IMR-90 (cell line): ENCODE results near the gene MYH6. TPM values are rescaled to one million over a fixed set of nuclear protein-coding genes. Genes with fewer than 3 reads are reported as not detected.
A peak's percentile ranks its signal among the peaks of the same experiment; 100 is the strongest.

Experiments used
- ATAC-seq: fragments of 200-7000 bp; cut with Tn5 transposase; 2 replicates; pipeline ENCODE4 v1.9.1; 2020; ENCODE audit warnings: low read depth, mild to moderate bottlenecking, moderate library complexity
- BruUV-seq: library from RNA; stranded (reverse); fragments of 400-500 nt; replicated peaks from 2 replicates; lab custom pipeline; 2021; lab: Mats Ljungman, UMichigan
- CTCF ChIA-PET: fragments of 300-600 bp; formaldehyde crosslinking; extraction: SDS; loops from one replicate; lab custom pipeline; 2021; ENCODE audit warnings: antibody characterized with exemption; lab: Yijun Ruan, JAX
- POLR2A ChIA-PET: fragments of 300-600 bp; sonication (Branson Sonifier 250); formaldehyde crosslinking; loops from one replicate; lab custom pipeline; 2022; ENCODE audit warnings: antibody characterized with exemption; ENCODE audit not compliant: unreplicated experiment; lab: Charles Lee
- DNase-seq: peaks from one replicate; pipeline ENCODE4 v3.0.0; 2013
- H2AFZ ChIP-seq: replicated peaks from 2 replicates; pipeline ENCODE3; 2013; ENCODE audit warnings: low read length, mild to moderate bottlenecking; ENCODE audit not compliant: poor library complexity
- H2AK5ac ChIP-seq: 2 replicates; pipeline ENCODE4 v1.6.1; 2013; ENCODE audit warnings: low read depth, low read length, inconsistent platforms
- H2AK9ac ChIP-seq: replicated peaks from 2 replicates; pipeline ENCODE3; 2013; ENCODE audit warnings: mild to moderate bottlenecking, low read depth, low read length, moderate library complexity; ENCODE audit not compliant: poor library complexity
- H2BK120ac ChIP-seq: 2 replicates; pipeline ENCODE4 v1.6.1; 2013; ENCODE audit warnings: low read depth, low read length, inconsistent platforms
- H2BK15ac ChIP-seq: 3 replicates; pipeline ENCODE4 v1.6.1; 2013; ENCODE audit warnings: low read depth, low read length, inconsistent platforms
- H2BK20ac ChIP-seq: 2 replicates; pipeline ENCODE4 v1.6.1; 2013; ENCODE audit warnings: low read depth, mild to moderate bottlenecking, inconsistent platforms, low read length, moderate library complexity
- H2BK5ac ChIP-seq: 2 replicates; pipeline ENCODE4 v1.6.1; 2013; ENCODE audit warnings: mild to moderate bottlenecking, low read depth, low read length, inconsistent platforms; ENCODE audit not compliant: poor library complexity, severe bottlenecking
- H3K14ac ChIP-seq: replicated peaks from 2 replicates; pipeline ENCODE4 v1.6.1; 2013; ENCODE audit warnings: low read depth, low read length, inconsistent platforms
- H3K18ac ChIP-seq: 2 replicates; pipeline ENCODE4 v1.6.1; 2013; ENCODE audit warnings: low read depth, low read length, control low read depth
- H3K23ac ChIP-seq: 2 replicates; pipeline ENCODE4 v1.6.1; 2013; ENCODE audit warnings: low read depth, low read length, inconsistent platforms
- H3K27ac ChIP-seq: 2 replicates; pipeline ENCODE4 v1.5.1; 2013; ENCODE audit warnings: mild to moderate bottlenecking, control low read depth, low read length; ENCODE audit not compliant: insufficient read depth
- H3K27me3 ChIP-seq: 2 replicates; pipeline ENCODE4 v1.6.1; 2013; ENCODE audit warnings: low read length; ENCODE audit not compliant: control insufficient read depth, insufficient read depth
- H3K36me3 ChIP-seq: 2 replicates; pipeline ENCODE4 v1.6.1; 2013; ENCODE audit warnings: low read length, mixed read lengths; ENCODE audit not compliant: control insufficient read depth, insufficient read depth
- H3K4ac ChIP-seq: 2 replicates; pipeline ENCODE4 v1.6.1; 2013; ENCODE audit warnings: low read depth, low read length, inconsistent platforms
- H3K4me1 ChIP-seq: 2 replicates; pipeline ENCODE4 v1.6.1; 2013; ENCODE audit warnings: low read length, mixed read lengths; ENCODE audit not compliant: control insufficient read depth, insufficient read depth
- H3K4me2 ChIP-seq: 2 replicates; pipeline ENCODE4 v1.6.1; 2013; ENCODE audit warnings: low read depth, mild to moderate bottlenecking, control low read depth, low read length, moderate library complexity
- H3K4me3 ChIP-seq: 2 replicates; pipeline ENCODE4 v1.5.1; 2013; ENCODE audit warnings: low read depth, mild to moderate bottlenecking, control low read depth, low read length, moderate library complexity; ENCODE audit not compliant: insufficient read depth
- H3K56ac ChIP-seq: 2 replicates; pipeline ENCODE4 v1.6.1; 2013; ENCODE audit warnings: low read length, inconsistent platforms; ENCODE audit not compliant: insufficient read depth; ENCODE audit errors: extremely low read depth
- H3K79me1 ChIP-seq, 2 experiments: 2 replicates each; pipeline ENCODE4 v1.6.1; 2013; ENCODE audit warnings: low read length in 2 of 2, inconsistent platforms in 1 of 2, low read depth in 1 of 2
- H3K9ac ChIP-seq: 2 replicates; pipeline ENCODE4 v1.6.1; 2013; ENCODE audit warnings: low read depth, low read length, control low read depth
- H3K9me1 ChIP-seq: 2 replicates; pipeline ENCODE4 v1.6.1; 2013; ENCODE audit warnings: low read length, inconsistent platforms; ENCODE audit not compliant: insufficient read depth
- H3K9me3 ChIP-seq: 2 replicates; pipeline ENCODE4 v1.6.1; 2013; ENCODE audit warnings: low read length; ENCODE audit not compliant: control insufficient read depth, insufficient read depth
- H4K20me1 ChIP-seq: 2 replicates; pipeline ENCODE4 v1.6.1; 2013; ENCODE audit warnings: low read length, inconsistent platforms; ENCODE audit not compliant: insufficient read depth
- H4K5ac ChIP-seq: 2 replicates; pipeline ENCODE4 v1.6.1; 2013; ENCODE audit warnings: mild to moderate bottlenecking, low read depth, low read length, control low read depth
- H4K8ac ChIP-seq, 2 experiments: 2 replicates each; pipeline ENCODE4 v1.6.1; 2013; ENCODE audit warnings: low read depth in 2 of 2, low read length in 2 of 2, control low read depth in 1 of 2, inconsistent platforms in 1 of 2
- H4K91ac ChIP-seq: 2 replicates; pipeline ENCODE4 v1.6.1; 2013; ENCODE audit warnings: low read depth, low read length, inconsistent platforms; ENCODE audit not compliant: insufficient read depth
- BHLHE40 ChIP-seq: fragments of 150-350 bp; IDR thresholded peaks from 2 replicates; pipeline ENCODE4 v1.6.1; 2016; ENCODE audit warnings: mild to moderate bottlenecking, low read depth, low read length
- CHD1 ChIP-seq: IDR thresholded peaks from 2 replicates; pipeline ENCODE4 v1.6.1; 2012; ENCODE audit warnings: low read depth, low read length, improper control_type of control experiment
- FOS ChIP-seq: fragments of 150-350 bp; IDR thresholded peaks from 2 replicates; pipeline ENCODE4 v1.6.1; 2016; ENCODE audit warnings: low read depth, low read length
- MAZ ChIP-seq: IDR thresholded peaks from 2 replicates; pipeline ENCODE4 v1.6.1; 2012; ENCODE audit warnings: low read depth, mild to moderate bottlenecking, low read length, improper control_type of control experiment, moderate library complexity, borderline replicate concordance
- POLR2A ChIP-seq: IDR thresholded peaks from 2 replicates; pipeline ENCODE4 v1.6.1; 2012; ENCODE audit warnings: mild to moderate bottlenecking, low read depth, low read length
- RCOR1 ChIP-seq: IDR thresholded peaks from 2 replicates; pipeline ENCODE4 v1.6.1; 2012; ENCODE audit warnings: mild to moderate bottlenecking, low read length, improper control_type of control experiment; ENCODE audit not compliant: insufficient replicate concordance
- WGBS, 2 experiments: methylation state at CpG; one replicate each; pipeline versions ENCODE4 v1.1.5 to v1.1.7; 2013; ENCODE audit warnings: missing lambda C conversion rate in 2 of 2; ENCODE audit not compliant: insufficient read length in 1 of 2; ENCODE audit errors: extremely low coverage in 2 of 2; 5-methylcytosine and 5-hydroxymethylcytosine counted together
- dilution Hi-C: fragments of 300-500 bp; cut with HindIII; formaldehyde crosslinking; loops from one replicate; pipeline ENCODE4 v1.14.3; 2018; ENCODE audit warnings: low sequenced_read_pairs; ENCODE audit not compliant: unreplicated experiment
- in situ Hi-C: fragments of 300-500 bp; cut with MboI; formaldehyde crosslinking; loops from 3 replicates; pipeline ENCODE4 v1.14.3; 2019; ENCODE audit warnings: low sequenced_read_pairs, inconsistent platforms, mixed read lengths
- intact Hi-C: fragments of 100-400 bp; cut with micrococcal nuclease; formaldehyde crosslinking; loops from 2 replicates; pipeline ENCODE4 v1.10.0; 2022
- polyA plus RNA-seq, 3 experiments: library from polyadenylated mRNA; depleted of rRNA; stranded (reverse); fragments of >200 nt; gene quantifications; 2 replicates each; pipeline ENCODE4 v1.2.3, GENCODE V29; 2012; ENCODE audit warnings: low replicate concordance in 1 of 3
- total RNA-seq: library from RNA; depleted of rRNA; stranded (reverse); fragments of >200 nt; gene quantifications from 2 replicates; pipeline ENCODE4 v1.2.3, GENCODE V29; 2012
- TF ChIP-seq, protein P1 (sequence below): fragments of 150-350 bp; IDR thresholded peaks from 2 replicates; pipeline ENCODE4 v1.6.1; 2016; ENCODE audit warnings: low read depth, mild to moderate bottlenecking, low read length, moderate library complexity, borderline replicate concordance

MYH6 gene
- total and polyA plus RNA-seq, 2 of the 4 experiments (the other 2 are of a cell fraction) = not detected

DNA sequence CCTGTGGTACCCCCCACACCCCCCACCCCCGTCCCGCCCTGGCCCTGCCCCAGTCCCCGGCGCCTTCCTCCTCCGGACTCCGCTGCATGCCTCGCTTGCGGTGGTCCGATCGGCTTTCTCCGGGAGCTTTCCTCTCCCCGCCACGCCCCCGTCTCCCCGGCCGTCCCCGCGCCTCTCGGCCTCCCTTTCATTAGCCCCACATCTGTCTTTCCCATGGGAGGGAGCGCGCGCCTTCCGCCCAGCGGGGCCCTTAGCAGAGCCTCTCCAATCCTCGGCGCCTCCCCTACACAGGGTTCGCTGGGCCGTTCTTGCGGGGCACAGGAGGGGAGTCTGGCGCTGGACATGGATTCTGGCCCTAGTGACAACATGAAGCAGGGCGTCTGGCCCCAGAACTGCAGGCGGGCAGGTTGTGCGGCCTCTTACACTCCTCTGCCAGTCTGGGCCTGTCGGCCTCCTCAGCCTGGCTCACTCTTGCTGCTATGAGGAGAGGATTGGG is 41.6 kb downstream of the MYH6 start:
- Histone ChIP-seq H3K14ac (peak overlapping the region; percentile 68; the same call in 1 of the 2 replicates), H4K91ac (peak overlapping the region; percentile 48; the same call in 1 of the 2 replicates), H4K20me1 (peaks cover 8% of the 10 kb centered on the region; the same call in 1 of the 2 replicates), H3K4me3 (peak overlapping the region; percentile 19), H3K9me1 (peaks cover 10% of the 10 kb centered on the region; the same call in 1 of the 2 replicates), H3K56ac (peak overlapping the region; percentile 59; the same call in 1 of the 2 replicates), H2BK120ac (0 out of 2 replicates have a peak overlapping the region, but pooled peaks have one; percentile 45), H4K5ac (peak overlapping the region; percentile 55; the same call in 1 of the 2 replicates), H3K18ac (peak overlapping the region; percentile 10; the same call in 1 of the 2 replicates), H2AFZ (peak overlapping the region; percentile 98), H2BK15ac (peak overlapping the region; percentile 40; the same call in 1 of the 3 replicates), H3K4me2 (peak overlapping the region; percentile 54), H3K27me3 (peaks cover 19% of the 10 kb centered on the region; the same call in 1 of the 2 replicates), H3K23ac (peak overlapping the region; percentile 90), H3K9ac (peak overlapping the region; percentile 79), H3K4ac (peak overlapping the region; percentile 69), H3K4me1 (peaks cover 7% of the 10 kb centered on the region), H3K27ac (peak overlapping the region; percentile 89), H3K9me3 (no peaks in the 10 kb centered on the region), H3K79me1 (peaks cover 8 to 29% of the 10 kb centered on the region in 2 experiments; a peak in 3 of 4 replicates), H2BK20ac (no peak overlapping the region), H4K8ac (peak overlapping the region; percentile 86 to 89; a peak in 3 of 4 replicates), H2AK9ac (peak overlapping the region; percentile 40), H3K36me3 (no peaks in the 10 kb centered on the region), H2BK5ac (peak overlapping the region; percentile 61), H2AK5ac (no peak overlapping the region)
- in situ Hi-C loops = no loop called here
- DNase-seq = peak; percentile 62
- no TSS peak for BruUV-seq
- TF ChIP-seq, protein P1, sequence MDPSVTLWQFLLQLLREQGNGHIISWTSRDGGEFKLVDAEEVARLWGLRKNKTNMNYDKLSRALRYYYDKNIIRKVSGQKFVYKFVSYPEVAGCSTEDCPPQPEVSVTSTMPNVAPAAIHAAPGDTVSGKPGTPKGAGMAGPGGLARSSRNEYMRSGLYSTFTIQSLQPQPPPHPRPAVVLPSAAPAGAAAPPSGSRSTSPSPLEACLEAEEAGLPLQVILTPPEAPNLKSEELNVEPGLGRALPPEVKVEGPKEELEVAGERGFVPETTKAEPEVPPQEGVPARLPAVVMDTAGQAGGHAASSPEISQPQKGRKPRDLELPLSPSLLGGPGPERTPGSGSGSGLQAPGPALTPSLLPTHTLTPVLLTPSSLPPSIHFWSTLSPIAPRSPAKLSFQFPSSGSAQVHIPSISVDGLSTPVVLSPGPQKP = no peak
- TF ChIP-seq CHD1 = no peak
- no peak for TF ChIP-seq BHLHE40
- no peak for TF ChIP-seq RCOR1
- peak; percentile 22; the same call in 1 of the 2 replicates for TF ChIP-seq MAZ
- no peak for TF ChIP-seq POLR2A
- no peak for TF ChIP-seq FOS
- dilution Hi-C loops = no loop called here
- intact Hi-C loops = loop anchor here (1.0 kb wide), 1 partner anchor 14 kb away; the partner anchor contains the start of gene SLC22A17
- ChIA-PET CTCF (interaction anchor here (1.5 kb wide), 1 partner anchor 13 kb away, joined by 5 read pairs; no protein-coding TSS in a partner anchor), POLR2A (interaction anchor here (0.5 to 0.9 kb wide), 3 partner anchors 35 to 125 kb away, joined by 3 to 4 read pairs (median 3); partner anchors contain the start of gene PABPN1)
- WGBS, 2 experiments = 11% methylated on average over 3 of the region's 34 CpGs; no CpG with 5 or more reads in 1 of the 2 experiments
- peak; percentile 69 for ATAC-seq
